ENCODE data around the gene EVA1C. TPM values are rescaled to one million over a fixed set of nuclear protein-coding genes. Genes with fewer than 3 reads are reported as not detected.
"Not testable (repeated sequence)": the region's sequence is repeated elsewhere in the genome, so short reads cannot be mapped to it uniquely, and the experiment has no call there.

The EVA1C gene
- total and polyA plus RNA-seq, 7 donors = 5.5 to 10.7 (median 6.1) TPM

DNA sequence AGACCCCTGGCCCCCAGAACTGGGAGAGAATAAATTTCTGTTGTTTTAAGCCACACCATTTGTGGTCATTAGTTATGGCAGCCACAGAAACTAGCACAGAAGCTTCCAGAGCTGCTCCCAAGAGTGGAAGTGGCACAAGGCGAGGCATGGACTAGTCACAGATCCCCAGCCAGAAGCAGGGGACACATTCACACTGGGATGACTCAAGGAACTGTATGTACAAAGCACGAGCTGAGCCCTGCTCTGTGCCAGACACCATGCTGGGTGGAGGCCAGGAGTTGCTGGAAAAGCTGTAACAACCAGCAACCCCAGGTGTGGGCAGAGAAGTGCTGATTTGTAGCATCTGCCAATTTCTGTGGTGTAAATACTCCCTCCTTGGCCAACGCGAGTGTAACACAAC is 117.2 kb downstream of the EVA1C start:
- no peak overlapping the region for H3K27ac ChIP-seq
- H3K4me3 ChIP-seq = no peak overlapping the region
- H3K27me3 ChIP-seq (ENCODE audit: insufficient read depth in 3 of 3, low read length in 2 of 3) = no peaks in the 10 kb centered on the region
- intact Hi-C loops (cut with DNase I) = loop anchor here in 1 of 2 donors (10.0 kb wide), 1 partner anchor 895 kb away; no protein-coding TSS in a partner anchor
- H3K36me3 ChIP-seq (ENCODE audit: insufficient read depth in 1 of 2, low read depth in 1 of 2) = no peaks in the 10 kb centered on the region
- no peaks in the 10 kb centered on the region for H3K9me3 ChIP-seq
- DNase-seq (no peak), ATAC-seq (no peak)
- no peaks in the 10 kb centered on the region for H3K4me1 ChIP-seq
- WGBS, 3 donors = 67 to 77% (median 70%) methylated on average over 4 of the region's 4 CpGs
- no peak for TF ChIP-seq CTCF (IDR thresholded peaks at IDR 0.05)

DNA sequence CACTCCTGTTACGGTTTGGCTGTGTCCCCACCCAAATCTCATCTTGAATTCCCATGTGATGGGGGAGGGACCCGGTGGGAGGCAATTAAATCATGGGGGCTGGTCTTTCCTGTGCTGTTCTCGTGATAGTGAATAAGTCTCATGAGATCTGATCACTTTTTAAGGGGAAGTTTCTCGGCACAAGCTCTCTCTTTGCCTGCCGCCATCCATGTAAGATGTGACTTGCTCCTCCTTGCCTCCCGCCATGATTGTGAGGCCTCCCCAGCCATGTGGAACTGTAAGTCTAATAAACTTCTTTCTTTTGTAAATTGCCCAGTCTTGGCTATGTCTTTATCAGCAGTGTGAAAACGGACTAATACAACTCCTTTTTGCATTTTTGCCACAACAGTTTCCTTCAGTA is 118.3 kb downstream of the EVA1C start:
- H3K27me3 ChIP-seq (ENCODE audit: insufficient read depth in 3 of 3, low read length in 2 of 3); DNase-seq; intact Hi-C loops (cut with DNase I); H3K27ac ChIP-seq; ATAC-seq; H3K9me3 ChIP-seq; H3K36me3 ChIP-seq (ENCODE audit: insufficient read depth in 1 of 2, low read depth in 1 of 2); H3K4me3 ChIP-seq; H3K4me1 ChIP-seq: not testable (repeated sequence)
- 87 to 88% (median 87%) methylated on average over 7 of the region's 7 CpGs for whole genome bisulfite sequencing, 3 donors

- H3K36me3 ChIP-seq (ENCODE audit: insufficient read depth in 1 of 2, low read depth in 1 of 2); ATAC-seq; H3K4me3 ChIP-seq; H3K4me1 ChIP-seq; H3K9me3 ChIP-seq; H3K27me3 ChIP-seq (ENCODE audit: insufficient read depth in 3 of 3, low read length in 2 of 3); H3K27ac ChIP-seq; intact Hi-C loops (cut with DNase I); DNase-seq: not testable (repeated sequence)
- 74 to 82% (median 78%) methylated on average over 3 of the region's 3 CpGs for WGBS, 3 donors
Observed at GRCh38 chr21:32531561-32531960, 119.1 kb downstream of the EVA1C start.

GRCh38 chr21:32532636-32533035 is 120.1 kb downstream of the EVA1C start:
- Histone ChIP-seq H3K9me3 (no peaks in the 10 kb centered on the region), H3K36me3 (ENCODE audit: insufficient read depth in 1 of 2, low read depth in 1 of 2) (no peaks in the 10 kb centered on the region), H3K4me3 (no peak overlapping the region), H3K4me1 (no peaks in the 10 kb centered on the region), H3K27ac (no peak overlapping the region), H3K27me3 (ENCODE audit: insufficient read depth in 3 of 3, low read length in 2 of 3) (no peaks in the 10 kb centered on the region)
- 69 to 75% (median 71%) methylated on average over 6 of the region's 6 CpGs for WGBS, 3 donors
- DNase-seq (no peak), ATAC-seq (no peak)
- TF ChIP-seq CTCF (IDR thresholded peaks at IDR 0.05) = no peak
- intact Hi-C loops (cut with DNase I) = no loop called here

DNA sequence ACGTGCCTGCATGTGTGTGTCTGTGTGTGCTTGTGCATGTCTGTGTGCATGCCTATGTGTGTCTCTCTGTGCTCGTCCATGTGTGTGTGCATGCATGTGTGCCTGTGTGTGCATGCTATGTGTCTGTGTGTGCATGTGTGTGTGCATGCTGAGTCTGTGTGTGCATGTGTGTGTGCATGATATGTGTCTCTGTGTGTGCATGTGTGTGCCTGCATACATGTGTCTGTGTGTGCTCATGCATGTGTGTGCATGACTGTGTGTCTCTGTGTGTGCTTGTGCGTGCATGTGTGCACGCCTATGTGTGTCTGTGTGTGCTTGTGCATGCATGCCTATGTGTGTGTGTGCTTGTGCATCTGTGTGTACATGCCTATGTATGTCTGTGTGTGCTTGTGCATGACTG is 120.5 kb downstream of the EVA1C start:
- intact Hi-C loops (cut with DNase I) = no loop called here
- H3K27me3 ChIP-seq (ENCODE audit: insufficient read depth in 3 of 3, low read length in 2 of 3) = no peaks in the 10 kb centered on the region
- WGBS, 3 donors = 82 to 91% (median 87%) methylated on average over 4 of the region's 4 CpGs
- H3K36me3 ChIP-seq (ENCODE audit: insufficient read depth in 1 of 2, low read depth in 1 of 2) = no peaks in the 10 kb centered on the region
- H3K9me3 ChIP-seq = no peaks in the 10 kb centered on the region
- no peaks in the 10 kb centered on the region for H3K4me1 ChIP-seq
- TF ChIP-seq CTCF (IDR thresholded peaks at IDR 0.05) = no peak
- H3K4me3 ChIP-seq = no peak overlapping the region
- H3K27ac ChIP-seq = no peak overlapping the region
- DNase-seq (no peak), ATAC-seq (no peak)

DNA sequence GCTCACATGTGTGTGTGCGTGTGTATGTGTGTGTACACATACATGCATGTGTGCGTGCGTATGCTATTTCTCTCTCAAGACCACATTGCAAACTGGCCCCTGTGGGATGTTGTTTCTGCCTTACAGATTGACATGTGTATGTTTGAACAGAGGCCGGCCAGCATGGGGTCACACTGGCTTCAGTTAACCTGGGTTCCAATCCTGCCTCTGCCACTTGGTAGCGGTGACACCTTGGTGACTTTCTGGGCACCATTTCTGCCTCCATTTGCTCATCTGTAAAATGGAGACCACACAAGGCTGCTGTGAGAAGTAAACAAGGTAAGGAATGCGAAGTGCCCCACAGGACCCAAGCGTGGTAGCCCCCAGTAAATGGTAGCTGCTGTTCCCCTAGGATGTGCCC is 121.1 kb downstream of the EVA1C start:
- Histone ChIP-seq H3K36me3 (ENCODE audit: insufficient read depth in 1 of 2, low read depth in 1 of 2) (no peaks in the 10 kb centered on the region), H3K4me3 (no peak overlapping the region), H3K27ac (no peak overlapping the region), H3K9me3 (no peaks in the 10 kb centered on the region), H3K27me3 (ENCODE audit: insufficient read depth in 3 of 3, low read length in 2 of 3) (no peaks in the 10 kb centered on the region), H3K4me1 (no peaks in the 10 kb centered on the region)
- no peak for TF ChIP-seq CTCF (IDR thresholded peaks at IDR 0.05)
- DNase-seq (no peak), ATAC-seq (no peak)
- 96 to 97% (median 96%) methylated on average over 7 of the region's 7 CpGs for whole genome bisulfite sequencing, 3 donors
- intact Hi-C loops (cut with DNase I) = no loop called here

Measured in psoas muscle (tissue), 8 donors.